ENCODE data around the gene ACOT4. TPM values are rescaled to one million over a fixed set of nuclear protein-coding genes. Genes with fewer than 3 reads are reported as not detected.

ACOT4 gene
- total RNA-seq, 1 experiment from 2014 or later: 1.8 TPM

DNA sequence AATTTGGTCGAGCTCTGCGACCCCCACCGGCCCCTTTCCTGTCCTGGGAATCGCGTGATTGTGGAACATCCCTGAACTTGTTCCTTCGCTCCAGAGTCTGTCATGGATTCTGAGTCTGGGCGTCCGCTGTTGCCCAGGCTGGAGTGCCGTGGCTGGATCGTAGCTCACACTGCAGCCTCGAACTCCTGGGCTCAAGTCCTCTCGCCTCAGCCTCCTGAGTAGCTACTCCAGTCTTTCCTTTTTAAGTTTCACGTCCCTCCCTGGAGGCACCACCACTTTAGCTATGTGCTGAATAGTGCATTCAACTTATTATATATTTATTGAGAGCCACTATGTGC is 21.3 kb downstream of the ACOT4 start:
- H3K9me3 Mint-ChIP-seq: peaks cover 3% of the 10 kb centered on the region in 2 experiments; a peak in 3 of 5 replicates

More for the DNA sequence above, 21.3 kb downstream of the ACOT4 start:
- 0 out of 7 replicates have a peak overlapping the region, but pooled peaks of 1 of the 3 experiments have one; percentile 49 for H3K27ac Mint-ChIP-seq
- Histone ChIP-seq H3K9ac (ENCODE audit: extremely low read depth, insufficient read length, low read length) (no peak overlapping the region), H3K23ac (ENCODE audit: insufficient read length, low read depth, low read length) (no peak overlapping the region), H3T11ph (ENCODE audit: low read length) (no peak overlapping the region), H2BK120ac (ENCODE audit: low read depth, low read length, poor library complexity, severe bottlenecking) (no peak overlapping the region), H3K9me3 (ENCODE audit: control insufficient read depth, low read depth, low read length) (no peaks in the 10 kb centered on the region), H4K20me1 (ENCODE audit: control insufficient read depth, insufficient read depth, insufficient read length) (no peaks in the 10 kb centered on the region), H3K56ac (ENCODE audit: insufficient read length, low read depth, low read length) (no peak overlapping the region), H2BK15ac (ENCODE audit: low read depth, low read length) (no peak overlapping the region), H3K23me2 (ENCODE audit: insufficient read length, low read depth, low read length, poor library complexity, severe bottlenecking) (peaks cover 4% of the 10 kb centered on the region), H4K5ac (ENCODE audit: insufficient read length, low read depth, low read length) (peak overlapping the region; percentile 70), H4K91ac (ENCODE audit: insufficient read length, low read depth, low read length) (no peak overlapping the region), H3K4me2 (ENCODE audit: insufficient read depth, insufficient read length, low read length) (peak overlapping the region; percentile 61), H2BK12ac (ENCODE audit: insufficient read length, low read depth, low read length) (no peak overlapping the region), H4K8ac (replicated peaks; ENCODE audit: insufficient read length, low read depth, low read length) (no peak overlapping the region), H2AK5ac (ENCODE audit: insufficient read length, low read length) (no peak overlapping the region), H3K4me1 (ENCODE audit: insufficient read depth, low read length) (no peaks in the 10 kb centered on the region), H2BK5ac (ENCODE audit: insufficient read length, low read length) (no peak overlapping the region), H3K14ac (ENCODE audit: insufficient read depth, low read length) (0 out of 2 replicates have a peak overlapping the region, but pooled peaks have one; percentile 18), H2AFZ (ENCODE audit: low read length) (no peak overlapping the region), H3K79me1 (ENCODE audit: insufficient read depth, low read depth, low read length, poor library complexity, severe bottlenecking) (no peaks in the 10 kb centered on the region), H3K27me3 (ENCODE audit: insufficient read depth, low read length) (peaks cover 6% of the 10 kb centered on the region; the same call in 1 of the 2 replicates), H2BK20ac (ENCODE audit: low read depth, low read length, poor library complexity, severe bottlenecking) (no peak overlapping the region), H3K79me2 (ENCODE audit: insufficient read depth, low read length) (no peaks in the 10 kb centered on the region), H3K18ac (ENCODE audit: insufficient read length, low read depth, low read length) (peak overlapping the region; percentile 1), H3K4ac (ENCODE audit: low read depth, low read length) (no peak overlapping the region), H3K27ac (ENCODE audit: insufficient read length, low read depth, low read length) (no peak overlapping the region)
- WGBS (ENCODE audit: extremely low coverage, insufficient read length, low lambda C conversion rate): no CpG with 5 or more reads among the region's 13 CpGs
- no peak for DNase-seq
- peak overlapping the region; percentile 76 to 91 for H3K4me3 Mint-ChIP-seq
- peaks cover 4 to 7% (median 5%) of the 10 kb centered on the region in 3 experiments; a peak in 6 of 7 replicates for H3K36me3 Mint-ChIP-seq (ENCODE audit: insufficient read depth in 1 of 3, low read depth in 3 of 3)
- no peak for TF ChIP-seq CTCF (conservative IDR thresholded peaks at IDR 0.05)
- peaks cover 8 to 12% of the 10 kb centered on the region in 2 experiments for H3K4me1 Mint-ChIP-seq
- peaks cover 40% of the 10 kb centered on the region for H3K27me3 Mint-ChIP-seq (ENCODE audit: low read depth)

All from H9 (cell line).